ENCODE results near the gene PEX11B. TPM values are rescaled to one million over a fixed set of nuclear protein-coding genes. Genes with fewer than 3 reads are reported as not detected.
"Not testable (repeated sequence)": the region's sequence is repeated elsewhere in the genome, so short reads cannot be mapped to it uniquely, and the experiment has no call there.

The PEX11B gene
- total RNA-seq, 3 donors from 2014 or later = 20.3 to 40.1 (median 22.0) TPM

GRCh38 chr1:145935708-145936107, 17.2 kb upstream of the PEX11B start:
- no peaks in the 10 kb centered on the region for H3K9me3 ChIP-seq
- no peaks in the 10 kb centered on the region for H3K4me1 ChIP-seq
- no peaks in the 10 kb centered on the region for H3K36me3 ChIP-seq
- TF ChIP-seq POLR2A (IDR thresholded peaks at IDR 0.05) = no peak
- TF ChIP-seq POLR2AphosphoS5 (IDR thresholded peaks at IDR 0.05) = no peak
- no peak for TF ChIP-seq CTCF (IDR thresholded peaks at IDR 0.05)
- DNase-seq (ENCODE audit: low spot score in 2 of 2) = no peak
- H3K27me3 ChIP-seq = no peaks in the 10 kb centered on the region
- intact Hi-C loops (cut with DNase I; ENCODE audit: low total_unique reads) = no loop called here
- no peak overlapping the region for H3K4me3 ChIP-seq
- H3K27ac ChIP-seq = peak overlapping the region; percentile 61 to 68

GRCh38 chr1:145932522-145933009, 14.0 kb upstream of the PEX11B start:
- DNase-seq (ENCODE audit: low spot score in 2 of 2); intact Hi-C loops (cut with DNase I; ENCODE audit: low total_unique reads); H3K4me1 ChIP-seq; H3K9me3 ChIP-seq; H3K4me3 ChIP-seq; H3K36me3 ChIP-seq; H3K27ac ChIP-seq; H3K27me3 ChIP-seq: not testable (repeated sequence)

GRCh38 chr1:145927916-145928643, 9.6 kb upstream of the PEX11B start:
- no peaks in the 10 kb centered on the region for H3K27me3 ChIP-seq
- H3K4me3 ChIP-seq = peak overlapping the region; percentile 63 to 82 (median 67)
- no peak for TF ChIP-seq CTCF (IDR thresholded peaks at IDR 0.05)
- TF ChIP-seq POLR2AphosphoS5 (IDR thresholded peaks at IDR 0.05) = no peak
- TF ChIP-seq POLR2A (IDR thresholded peaks at IDR 0.05) = no peak
- peaks cover 0 to 5% of the 10 kb centered on the region in 2 donors for H3K4me1 ChIP-seq
- no peaks in the 10 kb centered on the region for H3K36me3 ChIP-seq
- no peak for DNase-seq (ENCODE audit: low spot score in 2 of 2)
- peak overlapping the region; percentile 96 to 97 for H3K27ac ChIP-seq
- intact Hi-C loops (cut with DNase I; ENCODE audit: low total_unique reads) = no loop called here
- no peaks in the 10 kb centered on the region for H3K9me3 ChIP-seq

- peak; percentile 99 to 100 (median 99) for TF ChIP-seq POLR2AphosphoS5 (IDR thresholded peaks at IDR 0.05)
- TF ChIP-seq POLR2A (IDR thresholded peaks at IDR 0.05) = peak; percentile 98
- peak; percentile 67 to 77 (median 74) for TF ChIP-seq CTCF (IDR thresholded peaks at IDR 0.05)
- H3K36me3 ChIP-seq = no peaks in the 10 kb centered on the region
- peak within 1 kb of the TSS; percentile 96 to 97 for H3K27ac ChIP-seq
- H3K4me1 ChIP-seq = peaks cover 0 to 5% of the 10 kb centered on the region in 2 donors
- peak; percentile 95 to 98 for DNase-seq (ENCODE audit: low spot score in 2 of 2)
- peak within 1 kb of the TSS; percentile 63 to 82 (median 67) for H3K4me3 ChIP-seq
- H3K9me3 ChIP-seq = no peaks in the 10 kb centered on the region
- intact Hi-C loops (cut with DNase I; ENCODE audit: low total_unique reads) = no loop called here
- no peaks in the 10 kb centered on the region for H3K27me3 ChIP-seq
These were observed 8.8 kb upstream of the PEX11B start, which contains the start of gene RBM8A for GRCh38 chr1:145927063-145927886. TSS of gene RBM8A (minus strand) at chr1:145927484. CDS start at chr1:145927426, 58 bp downstream.

- Histone ChIP-seq H3K36me3 (no peaks in the 10 kb centered on the region), H3K9me3 (no peaks in the 10 kb centered on the region), H3K4me3 (peak overlapping the region; percentile 63 to 82 (median 67)), H3K27ac (peak overlapping the region; percentile 96 to 97), H3K4me1 (peaks cover 0 to 5% of the 10 kb centered on the region in 2 donors), H3K27me3 (no peaks in the 10 kb centered on the region)
- no peak for TF ChIP-seq CTCF (IDR thresholded peaks at IDR 0.05)
- intact Hi-C loops (cut with DNase I; ENCODE audit: low total_unique reads) = no loop called here
- no peak for DNase-seq (ENCODE audit: low spot score in 2 of 2)
These were observed 8.2 kb upstream of the PEX11B start for GRCh38 chr1:145926686-145927062.
